ENCODE measurements around the gene FLG2.
"Not testable (repeated sequence)": the region's sequence is repeated elsewhere in the genome, so short reads cannot be mapped to it uniquely, and the experiment has no call there.

- not testable (repeated sequence) for TF ChIP-seq CTCF (IDR thresholded peaks at IDR 0.05); GABPB1 (CRISPR knock-in tag; IDR thresholded peaks at IDR 0.05); CBFB (CRISPR knock-in tag; IDR thresholded peaks at IDR 0.05; ENCODE audit: low read depth); KAT7 (CRISPR knock-in tag; IDR thresholded peaks at IDR 0.05; ENCODE audit: borderline replicate concordance); ZNF138 (CRISPR knock-in tag; conservative IDR thresholded peaks at IDR 0.05); MAX (CRISPR knock-in tag; IDR thresholded peaks at IDR 0.05)
- TF ChIP-seq, protein P1, sequence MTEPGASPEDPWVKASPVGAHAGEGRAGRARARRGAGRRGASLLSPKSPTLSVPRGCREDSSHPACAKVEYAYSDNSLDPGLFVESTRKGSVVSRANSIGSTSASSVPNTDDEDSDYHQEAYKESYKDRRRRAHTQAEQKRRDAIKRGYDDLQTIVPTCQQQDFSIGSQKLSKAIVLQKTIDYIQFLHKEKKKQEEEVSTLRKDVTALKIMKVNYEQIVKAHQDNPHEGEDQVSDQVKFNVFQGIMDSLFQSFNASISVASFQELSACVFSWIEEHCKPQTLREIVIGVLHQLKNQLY (CRISPR knock-in tag; IDR thresholded peaks at IDR 0.05), result not testable (repeated sequence)
- TF ChIP-seq, protein P2, sequence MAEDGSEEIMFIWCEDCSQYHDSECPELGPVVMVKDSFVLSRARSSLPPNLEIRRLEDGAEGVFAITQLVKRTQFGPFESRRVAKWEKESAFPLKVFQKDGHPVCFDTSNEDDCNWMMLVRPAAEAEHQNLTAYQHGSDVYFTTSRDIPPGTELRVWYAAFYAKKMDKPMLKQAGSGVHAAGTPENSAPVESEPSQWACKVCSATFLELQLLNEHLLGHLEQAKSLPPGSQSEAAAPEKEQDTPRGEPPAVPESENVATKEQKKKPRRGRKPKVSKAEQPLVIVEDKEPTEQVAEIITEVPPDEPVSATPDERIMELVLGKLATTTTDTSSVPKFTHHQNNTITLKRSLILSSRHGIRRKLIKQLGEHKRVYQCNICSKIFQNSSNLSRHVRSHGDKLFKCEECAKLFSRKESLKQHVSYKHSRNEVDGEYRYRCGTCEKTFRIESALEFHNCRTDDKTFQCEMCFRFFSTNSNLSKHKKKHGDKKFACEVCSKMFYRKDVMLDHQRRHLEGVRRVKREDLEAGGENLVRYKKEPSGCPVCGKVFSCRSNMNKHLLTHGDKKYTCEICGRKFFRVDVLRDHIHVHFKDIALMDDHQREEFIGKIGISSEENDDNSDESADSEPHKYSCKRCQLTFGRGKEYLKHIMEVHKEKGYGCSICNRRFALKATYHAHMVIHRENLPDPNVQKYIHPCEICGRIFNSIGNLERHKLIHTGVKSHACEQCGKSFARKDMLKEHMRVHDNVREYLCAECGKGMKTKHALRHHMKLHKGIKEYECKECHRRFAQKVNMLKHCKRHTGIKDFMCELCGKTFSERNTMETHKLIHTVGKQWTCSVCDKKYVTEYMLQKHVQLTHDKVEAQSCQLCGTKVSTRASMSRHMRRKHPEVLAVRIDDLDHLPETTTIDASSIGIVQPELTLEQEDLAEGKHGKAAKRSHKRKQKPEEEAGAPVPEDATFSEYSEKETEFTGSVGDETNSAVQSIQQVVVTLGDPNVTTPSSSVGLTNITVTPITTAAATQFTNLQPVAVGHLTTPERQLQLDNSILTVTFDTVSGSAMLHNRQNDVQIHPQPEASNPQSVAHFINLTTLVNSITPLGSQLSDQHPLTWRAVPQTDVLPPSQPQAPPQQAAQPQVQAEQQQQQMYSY (CRISPR knock-in tag; IDR thresholded peaks at IDR 0.05), result not testable (repeated sequence)
- TF ChIP-seq, protein P3, sequence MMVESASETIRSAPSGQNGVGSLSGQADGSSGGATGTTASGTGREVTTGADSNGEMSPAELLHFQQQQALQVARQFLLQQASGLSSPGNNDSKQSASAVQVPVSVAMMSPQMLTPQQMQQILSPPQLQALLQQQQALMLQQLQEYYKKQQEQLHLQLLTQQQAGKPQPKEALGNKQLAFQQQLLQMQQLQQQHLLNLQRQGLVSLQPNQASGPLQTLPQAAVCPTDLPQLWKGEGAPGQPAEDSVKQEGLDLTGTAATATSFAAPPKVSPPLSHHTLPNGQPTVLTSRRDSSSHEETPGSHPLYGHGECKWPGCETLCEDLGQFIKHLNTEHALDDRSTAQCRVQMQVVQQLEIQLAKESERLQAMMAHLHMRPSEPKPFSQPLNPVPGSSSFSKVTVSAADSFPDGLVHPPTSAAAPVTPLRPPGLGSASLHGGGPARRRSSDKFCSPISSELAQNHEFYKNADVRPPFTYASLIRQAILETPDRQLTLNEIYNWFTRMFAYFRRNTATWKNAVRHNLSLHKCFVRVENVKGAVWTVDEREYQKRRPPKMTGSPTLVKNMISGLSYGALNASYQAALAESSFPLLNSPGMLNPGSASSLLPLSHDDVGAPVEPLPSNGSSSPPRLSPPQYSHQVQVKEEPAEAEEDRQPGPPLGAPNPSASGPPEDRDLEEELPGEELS (CRISPR knock-in tag; IDR thresholded peaks at IDR 0.05), result not testable (repeated sequence)
Measured at GRCh38 chr1:152306123-152306522, 53.7 kb downstream of the FLG2 start.
